ENCODE measurements around the gene CD79A. TPM values are rescaled to one million over a fixed set of nuclear protein-coding genes. Genes with fewer than 3 reads are reported as not detected.

CD79A gene
- total RNA-seq, 3 donors from 2014 or later: 2.7 to 7.3 (median 3.9) TPM

GRCh38 chr19:41910240-41910991, 33.3 kb downstream of the CD79A start:
- Histone ChIP-seq H3K4me1 (ENCODE audit: low read depth) (peaks cover 10% of the 10 kb centered on the region), H3K36me3 (ENCODE audit: low read depth) (no peaks in the 10 kb centered on the region), H3K4me3 (no peak overlapping the region), H3K9me3 (no peaks in the 10 kb centered on the region)
- intact Hi-C loops (cut with DNase I, micrococcal nuclease): no loop called here
- peak; percentile 3 for ATAC-seq
- peak in 1 of 3 donors; percentile 32 for DNase-seq
- no peak for TF ChIP-seq CTCF (IDR thresholded peaks at IDR 0.05)

GRCh38 chr19:41910992-41911888, 34.2 kb downstream of the CD79A start:
- Histone ChIP-seq H3K36me3 (ENCODE audit: low read depth) (no peaks in the 10 kb centered on the region), H3K9me3 (no peaks in the 10 kb centered on the region), H3K4me1 (ENCODE audit: low read depth) (peaks cover 3% of the 10 kb centered on the region), H3K4me3 (no peak overlapping the region)
- TF ChIP-seq CTCF (IDR thresholded peaks at IDR 0.05): no peak
- DNase-seq (peak in 1 of 3 donors; percentile 41), ATAC-seq (peak; percentile 2)
- intact Hi-C loops (cut with DNase I, micrococcal nuclease): no loop called here

GRCh38 chr19:41911889-41912731, 35.0 kb downstream of the CD79A start:
- TF ChIP-seq CTCF (IDR thresholded peaks at IDR 0.05): no peak
- peak; percentile 4 for ATAC-seq
- Histone ChIP-seq H3K9me3 (no peaks in the 10 kb centered on the region), H3K4me3 (no peak overlapping the region), H3K36me3 (ENCODE audit: low read depth) (no peaks in the 10 kb centered on the region), H3K4me1 (ENCODE audit: low read depth) (peaks cover 3% of the 10 kb centered on the region)
- no peak for DNase-seq
- intact Hi-C loops (cut with DNase I, micrococcal nuclease): no loop called here

GRCh38 chr19:41912899-41913537, 35.9 kb downstream of the CD79A start:
- peak; percentile 35 for ATAC-seq
- DNase-seq: peak in 1 of 3 donors; percentile 49
- H3K4me3 ChIP-seq: no peak overlapping the region

More at GRCh38 chr19:41912899-41913537, 35.9 kb downstream of the CD79A start:
- intact Hi-C loops (cut with DNase I, micrococcal nuclease): no loop called here
- Histone ChIP-seq H3K9me3 (no peaks in the 10 kb centered on the region), H3K36me3 (ENCODE audit: low read depth) (no peaks in the 10 kb centered on the region), H3K4me1 (ENCODE audit: low read depth) (peaks cover 3% of the 10 kb centered on the region)
- TF ChIP-seq CTCF (IDR thresholded peaks at IDR 0.05): no peak

Measured in mucosa of descending colon (tissue), 3 donors.